ENCODE results near the gene GALNT1. TPM values are rescaled to one million over a fixed set of nuclear protein-coding genes. Genes with fewer than 3 reads are reported as not detected.

Gene GALNT1
- polyA plus RNA-seq, 2 of the 4 experiments (the other 2 are of a cell fraction), result 97.4 to 113 TPM

DNA sequence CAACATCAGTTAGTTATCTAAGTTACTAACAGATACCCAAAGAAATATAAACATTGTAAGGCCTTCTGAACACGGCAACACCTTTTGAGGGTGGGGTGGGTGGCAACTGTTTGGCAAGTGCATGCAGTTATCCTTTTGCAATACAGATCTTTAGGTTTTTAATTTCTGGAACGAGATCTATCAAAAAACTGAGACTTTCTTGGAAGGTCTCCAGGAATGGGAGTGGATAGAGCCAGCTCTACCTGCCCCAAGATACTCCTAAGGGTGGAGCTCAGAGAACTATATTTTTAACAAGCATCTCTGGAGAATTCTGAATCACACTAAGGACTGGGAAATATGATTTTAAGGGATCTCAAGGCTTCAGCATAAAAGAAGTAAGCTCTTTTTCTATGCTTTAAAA, 11.4 kb upstream of the GALNT1 start:
- Histone ChIP-seq H3K27ac (no peak overlapping the region), H3K9me3 (no peaks in the 10 kb centered on the region), H3K4me2 (no peak overlapping the region), H3K4me1 (no peaks in the 10 kb centered on the region), H3K4me3 (no peak overlapping the region)
- TF ChIP-seq CEBPB (IDR thresholded peaks at IDR 0.05), result no peak
- no peak for TF ChIP-seq MAZ (IDR thresholded peaks at IDR 0.05; ENCODE audit: borderline replicate concordance, low read depth, low read length)
- no peak for TF ChIP-seq EHF (CRISPR knock-in tag; IDR thresholded peaks at IDR 0.05)
- no peak for TF ChIP-seq SMC3 (IDR thresholded peaks at IDR 0.05)
- no peak for TF ChIP-seq TP53 (CRISPR knock-in tag; IDR thresholded peaks at IDR 0.05)
- TF ChIP-seq, protein P1, sequence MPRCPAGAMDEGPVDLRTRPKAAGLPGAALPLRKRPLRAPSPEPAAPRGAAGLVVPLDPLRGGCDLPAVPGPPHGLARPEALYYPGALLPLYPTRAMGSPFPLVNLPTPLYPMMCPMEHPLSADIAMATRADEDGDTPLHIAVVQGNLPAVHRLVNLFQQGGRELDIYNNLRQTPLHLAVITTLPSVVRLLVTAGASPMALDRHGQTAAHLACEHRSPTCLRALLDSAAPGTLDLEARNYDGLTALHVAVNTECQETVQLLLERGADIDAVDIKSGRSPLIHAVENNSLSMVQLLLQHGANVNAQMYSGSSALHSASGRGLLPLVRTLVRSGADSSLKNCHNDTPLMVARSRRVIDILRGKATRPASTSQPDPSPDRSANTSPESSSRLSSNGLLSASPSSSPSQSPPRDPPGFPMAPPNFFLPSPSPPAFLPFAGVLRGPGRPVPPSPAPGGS (IDR thresholded peaks at IDR 0.05), result no peak
- TF ChIP-seq RNF2 (IDR thresholded peaks at IDR 0.05; ENCODE audit: borderline replicate concordance, low read depth), result no peak
- no peak for TF ChIP-seq ZFP36 (IDR thresholded peaks at IDR 0.05; ENCODE audit: borderline replicate concordance, partially characterized antibody)
- TF ChIP-seq, protein P2, sequence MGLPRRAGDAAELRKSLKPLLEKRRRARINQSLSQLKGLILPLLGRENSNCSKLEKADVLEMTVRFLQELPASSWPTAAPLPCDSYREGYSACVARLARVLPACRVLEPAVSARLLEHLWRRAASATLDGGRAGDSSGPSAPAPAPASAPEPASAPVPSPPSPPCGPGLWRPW (IDR thresholded peaks at IDR 0.05), result no peak
- TF ChIP-seq, protein P3, sequence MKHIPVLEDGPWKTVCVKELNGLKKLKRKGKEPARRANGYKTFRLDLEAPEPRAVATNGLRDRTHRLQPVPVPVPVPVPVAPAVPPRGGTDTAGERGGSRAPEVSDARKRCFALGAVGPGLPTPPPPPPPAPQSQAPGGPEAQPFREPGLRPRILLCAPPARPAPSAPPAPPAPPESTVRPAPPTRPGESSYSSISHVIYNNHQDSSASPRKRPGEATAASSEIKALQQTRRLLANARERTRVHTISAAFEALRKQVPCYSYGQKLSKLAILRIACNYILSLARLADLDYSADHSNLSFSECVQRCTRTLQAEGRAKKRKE (CRISPR knock-in tag; IDR thresholded peaks at IDR 0.05; ENCODE audit: low read depth), result no peak
- TF ChIP-seq, protein P4, sequence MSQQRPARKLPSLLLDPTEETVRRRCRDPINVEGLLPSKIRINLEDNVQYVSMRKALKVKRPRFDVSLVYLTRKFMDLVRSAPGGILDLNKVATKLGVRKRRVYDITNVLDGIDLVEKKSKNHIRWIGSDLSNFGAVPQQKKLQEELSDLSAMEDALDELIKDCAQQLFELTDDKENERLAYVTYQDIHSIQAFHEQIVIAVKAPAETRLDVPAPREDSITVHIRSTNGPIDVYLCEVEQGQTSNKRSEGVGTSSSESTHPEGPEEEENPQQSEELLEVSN (IDR thresholded peaks at IDR 0.05; ENCODE audit: borderline replicate concordance, low read depth), result no peak
- no peak for TF ChIP-seq POLR2AphosphoS2 (conservative IDR thresholded peaks at IDR 0.05; ENCODE audit: low read length)
- TF ChIP-seq TFCP2L1 (CRISPR knock-in tag; IDR thresholded peaks at IDR 0.05), result no peak
- no peak for TF ChIP-seq CBX2 (IDR thresholded peaks at IDR 0.05; ENCODE audit: borderline replicate concordance, low read depth)
- TF ChIP-seq, protein P5, sequence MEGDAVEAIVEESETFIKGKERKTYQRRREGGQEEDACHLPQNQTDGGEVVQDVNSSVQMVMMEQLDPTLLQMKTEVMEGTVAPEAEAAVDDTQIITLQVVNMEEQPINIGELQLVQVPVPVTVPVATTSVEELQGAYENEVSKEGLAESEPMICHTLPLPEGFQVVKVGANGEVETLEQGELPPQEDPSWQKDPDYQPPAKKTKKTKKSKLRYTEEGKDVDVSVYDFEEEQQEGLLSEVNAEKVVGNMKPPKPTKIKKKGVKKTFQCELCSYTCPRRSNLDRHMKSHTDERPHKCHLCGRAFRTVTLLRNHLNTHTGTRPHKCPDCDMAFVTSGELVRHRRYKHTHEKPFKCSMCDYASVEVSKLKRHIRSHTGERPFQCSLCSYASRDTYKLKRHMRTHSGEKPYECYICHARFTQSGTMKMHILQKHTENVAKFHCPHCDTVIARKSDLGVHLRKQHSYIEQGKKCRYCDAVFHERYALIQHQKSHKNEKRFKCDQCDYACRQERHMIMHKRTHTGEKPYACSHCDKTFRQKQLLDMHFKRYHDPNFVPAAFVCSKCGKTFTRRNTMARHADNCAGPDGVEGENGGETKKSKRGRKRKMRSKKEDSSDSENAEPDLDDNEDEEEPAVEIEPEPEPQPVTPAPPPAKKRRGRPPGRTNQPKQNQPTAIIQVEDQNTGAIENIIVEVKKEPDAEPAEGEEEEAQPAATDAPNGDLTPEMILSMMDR (IDR thresholded peaks at IDR 0.05), result no peak
- ChIA-PET CTCF (no interaction called here), POLR2A (no interaction called here)
- ATAC-seq (no peak), DNase-seq (ENCODE audit: low read depth in 1 of 2, low spot score in 1 of 2) (no peak), FAIRE-seq (no peak)
- WGBS (ENCODE audit: missing lambda C conversion rate), result 85% methylated on average over 2 of the region's 2 CpGs

DNA sequence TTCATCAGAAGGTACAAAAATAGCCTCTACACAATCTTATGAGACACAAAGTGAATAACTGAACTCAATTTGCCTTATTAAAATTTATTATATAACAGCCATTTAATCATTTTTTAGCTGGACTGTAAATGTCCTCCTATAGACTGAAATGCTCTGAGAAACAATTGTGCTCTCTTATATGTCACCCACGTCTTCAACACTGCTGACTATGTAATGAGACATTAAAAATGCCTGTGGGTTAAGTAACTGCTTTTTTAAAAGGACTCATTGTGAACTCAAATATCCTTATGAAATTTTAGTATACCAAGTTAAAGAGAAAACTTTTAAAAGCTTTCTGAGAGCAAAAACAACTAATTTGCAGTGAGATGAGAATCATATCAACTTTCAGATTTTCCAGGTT, 10.4 kb upstream of the GALNT1 start:
- 66% methylated on average over 1 of the region's 1 CpG for WGBS (ENCODE audit: missing lambda C conversion rate)
- no peak overlapping the region for H3K4me2 ChIP-seq
- TF ChIP-seq, protein P4 (IDR thresholded peaks at IDR 0.05; ENCODE audit: borderline replicate concordance, low read depth), result no peak
- no peak for TF ChIP-seq SREBF2 (IDR thresholded peaks at IDR 0.05)
- TF ChIP-seq EHF (CRISPR knock-in tag; IDR thresholded peaks at IDR 0.05), result no peak
- TF ChIP-seq NR3C1 (IDR thresholded peaks at IDR 0.05), result no peak
- no peak for TF ChIP-seq EP300 (IDR thresholded peaks at IDR 0.05)
- no peak for TF ChIP-seq NFE2L2 (conservative IDR thresholded peaks at IDR 0.05; ENCODE audit: low read length)
- TF ChIP-seq JUNB (IDR thresholded peaks at IDR 0.05), result no peak
- TF ChIP-seq GATA3 (IDR thresholded peaks at IDR 0.05; ENCODE audit: borderline replicate concordance), result no peak
- no peak for TF ChIP-seq RARB (CRISPR knock-in tag; IDR thresholded peaks at IDR 0.05)
- no peak for TF ChIP-seq HDAC2 (IDR thresholded peaks at IDR 0.05)
- TF ChIP-seq, protein P6, sequence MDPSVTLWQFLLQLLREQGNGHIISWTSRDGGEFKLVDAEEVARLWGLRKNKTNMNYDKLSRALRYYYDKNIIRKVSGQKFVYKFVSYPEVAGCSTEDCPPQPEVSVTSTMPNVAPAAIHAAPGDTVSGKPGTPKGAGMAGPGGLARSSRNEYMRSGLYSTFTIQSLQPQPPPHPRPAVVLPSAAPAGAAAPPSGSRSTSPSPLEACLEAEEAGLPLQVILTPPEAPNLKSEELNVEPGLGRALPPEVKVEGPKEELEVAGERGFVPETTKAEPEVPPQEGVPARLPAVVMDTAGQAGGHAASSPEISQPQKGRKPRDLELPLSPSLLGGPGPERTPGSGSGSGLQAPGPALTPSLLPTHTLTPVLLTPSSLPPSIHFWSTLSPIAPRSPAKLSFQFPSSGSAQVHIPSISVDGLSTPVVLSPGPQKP (IDR thresholded peaks at IDR 0.05; ENCODE audit: low read depth, low read length), result no peak
- TF ChIP-seq ZSCAN20 (CRISPR knock-in tag; IDR thresholded peaks at IDR 0.05), result no peak
- no peak for TF ChIP-seq FOXS1 (CRISPR knock-in tag; IDR thresholded peaks at IDR 0.05)
- TF ChIP-seq TFCP2L1 (CRISPR knock-in tag; IDR thresholded peaks at IDR 0.05), result no peak
- TF ChIP-seq MAFK (IDR thresholded peaks at IDR 0.05; ENCODE audit: partially characterized antibody), result no peak
- TF ChIP-seq, protein P7, sequence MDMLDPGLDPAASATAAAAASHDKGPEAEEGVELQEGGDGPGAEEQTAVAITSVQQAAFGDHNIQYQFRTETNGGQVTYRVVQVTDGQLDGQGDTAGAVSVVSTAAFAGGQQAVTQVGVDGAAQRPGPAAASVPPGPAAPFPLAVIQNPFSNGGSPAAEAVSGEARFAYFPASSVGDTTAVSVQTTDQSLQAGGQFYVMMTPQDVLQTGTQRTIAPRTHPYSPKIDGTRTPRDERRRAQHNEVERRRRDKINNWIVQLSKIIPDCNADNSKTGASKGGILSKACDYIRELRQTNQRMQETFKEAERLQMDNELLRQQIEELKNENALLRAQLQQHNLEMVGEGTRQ (IDR thresholded peaks at IDR 0.05), result no peak
- TF ChIP-seq RFX5 (IDR thresholded peaks at IDR 0.05), result no peak
- no peak overlapping the region for H3K27ac ChIP-seq
- no peaks in the 10 kb centered on the region for H3K4me1 ChIP-seq
- no peak overlapping the region for H3K4me3 ChIP-seq
- no peak for FAIRE-seq
- no peaks in the 10 kb centered on the region for H3K9me3 ChIP-seq
- ATAC-seq, result no peak
- POLR2A ChIA-PET, result no interaction called here
- no peak for DNase-seq (ENCODE audit: low read depth in 1 of 2, low spot score in 1 of 2)
- CTCF ChIA-PET, result no interaction called here
